ENCODE results near the gene ZBP1.

Gene ZBP1

GRCh38 chr20:57584768-57585461 lies 35.3 kb downstream of the ZBP1 start:
- no peak overlapping the region for H3K27ac ChIP-seq (ENCODE audit: insufficient read depth, low read depth, low read length, poor library complexity, severe bottlenecking)
- no peaks in the 10 kb centered on the region for H3K36me3 ChIP-seq (ENCODE audit: control insufficient read depth, insufficient read depth, low read length)
- no peak overlapping the region for H3K4me3 ChIP-seq (ENCODE audit: insufficient read depth, low read depth, low read length)
- H3K27me3 ChIP-seq (ENCODE audit: control insufficient read depth, insufficient read depth, low read length, poor library complexity, severe bottlenecking): no peaks in the 10 kb centered on the region
- WGBS, 2 experiments: 94% methylated on average over 8 of the region's 8 CpGs
- no peaks in the 10 kb centered on the region for H3K9me3 ChIP-seq (ENCODE audit: control insufficient read depth, low read length)
- peaks cover 15% of the 10 kb centered on the region for H3K4me1 ChIP-seq (ENCODE audit: control insufficient read depth, insufficient read depth, low read length)

- H3K27ac ChIP-seq (ENCODE audit: insufficient read depth, low read depth, low read length, poor library complexity, severe bottlenecking): no peak overlapping the region
- H3K4me1 ChIP-seq (ENCODE audit: control insufficient read depth, insufficient read depth, low read length): peaks cover 8% of the 10 kb centered on the region
- H3K27me3 ChIP-seq (ENCODE audit: control insufficient read depth, insufficient read depth, low read length, poor library complexity, severe bottlenecking): no peaks in the 10 kb centered on the region
- H3K9me3 ChIP-seq (ENCODE audit: control insufficient read depth, low read length): no peaks in the 10 kb centered on the region
- no peaks in the 10 kb centered on the region for H3K36me3 ChIP-seq (ENCODE audit: control insufficient read depth, insufficient read depth, low read length)
- 90 to 92% methylated on average over 18 of the region's 18 CpGs for WGBS, 2 experiments
- no peak overlapping the region for H3K4me3 ChIP-seq (ENCODE audit: insufficient read depth, low read depth, low read length)
These were observed 36.7 kb downstream of the ZBP1 start for GRCh38 chr20:57583289-57584257.

DNA sequence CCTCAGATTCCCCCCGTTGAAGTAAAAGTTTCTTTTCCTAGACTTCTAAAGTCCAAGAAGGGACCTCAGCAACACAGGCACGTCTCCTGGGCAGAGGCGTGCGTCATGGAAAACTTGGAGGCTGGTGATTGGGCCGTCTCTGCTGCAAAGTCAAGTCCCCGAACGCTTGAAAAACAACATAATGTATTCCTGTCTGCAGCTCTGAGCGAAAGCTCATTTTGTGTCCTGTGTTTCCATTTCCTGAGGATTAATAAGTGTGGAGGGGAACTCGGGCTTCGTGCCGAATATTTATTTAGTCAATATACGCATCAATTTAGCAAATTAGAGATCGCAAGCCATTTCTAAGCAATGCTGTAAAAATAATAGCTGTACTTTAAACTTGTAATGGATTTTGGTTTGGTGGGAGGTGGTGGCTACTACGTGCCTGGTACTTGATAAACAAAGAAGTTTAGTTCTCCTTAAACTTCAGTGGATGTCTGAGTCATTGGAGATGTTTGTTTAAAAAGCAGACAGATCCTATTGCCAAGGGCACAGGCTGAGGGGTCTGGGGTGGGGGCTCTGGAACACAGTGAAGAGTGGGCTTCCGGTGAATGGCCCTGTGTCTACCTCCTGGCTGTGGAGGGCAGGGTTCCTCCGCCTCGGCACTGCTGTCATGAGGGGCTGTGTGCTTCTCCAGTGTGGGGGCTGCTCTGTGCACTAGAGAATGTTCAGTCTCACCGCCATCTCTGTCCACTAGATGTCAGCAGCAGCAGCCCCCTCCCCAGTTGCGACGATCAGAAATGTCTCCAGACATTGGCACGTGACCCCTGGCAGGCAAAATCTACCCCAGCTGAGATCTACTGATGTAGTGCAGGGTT lies 37.6 kb downstream of the ZBP1 start:
- 70% methylated on average over 21 of the region's 21 CpGs for WGBS, 2 experiments
- no peaks in the 10 kb centered on the region for H3K9me3 ChIP-seq (ENCODE audit: control insufficient read depth, low read length)
- H3K27ac ChIP-seq (ENCODE audit: insufficient read depth, low read depth, low read length, poor library complexity, severe bottlenecking): no peak overlapping the region
- no peak overlapping the region for H3K4me3 ChIP-seq (ENCODE audit: insufficient read depth, low read depth, low read length)
- peaks cover 8% of the 10 kb centered on the region for H3K4me1 ChIP-seq (ENCODE audit: control insufficient read depth, insufficient read depth, low read length)
- H3K36me3 ChIP-seq (ENCODE audit: control insufficient read depth, insufficient read depth, low read length): no peaks in the 10 kb centered on the region
- H3K27me3 ChIP-seq (ENCODE audit: control insufficient read depth, insufficient read depth, low read length, poor library complexity, severe bottlenecking): no peaks in the 10 kb centered on the region

GRCh38 chr20:57582029-57582378 lies 38.2 kb downstream of the ZBP1 start:
- WGBS, 2 experiments: 93 to 96% methylated on average over 5 of the region's 5 CpGs
- Histone ChIP-seq H3K27me3 (ENCODE audit: control insufficient read depth, insufficient read depth, low read length, poor library complexity, severe bottlenecking) (no peaks in the 10 kb centered on the region), H3K4me1 (ENCODE audit: control insufficient read depth, insufficient read depth, low read length) (peaks cover 8% of the 10 kb centered on the region), H3K36me3 (ENCODE audit: control insufficient read depth, insufficient read depth, low read length) (no peaks in the 10 kb centered on the region), H3K4me3 (ENCODE audit: insufficient read depth, low read depth, low read length) (no peak overlapping the region), H3K27ac (ENCODE audit: insufficient read depth, low read depth, low read length, poor library complexity, severe bottlenecking) (no peak overlapping the region), H3K9me3 (ENCODE audit: control insufficient read depth, low read length) (no peaks in the 10 kb centered on the region)

DNA sequence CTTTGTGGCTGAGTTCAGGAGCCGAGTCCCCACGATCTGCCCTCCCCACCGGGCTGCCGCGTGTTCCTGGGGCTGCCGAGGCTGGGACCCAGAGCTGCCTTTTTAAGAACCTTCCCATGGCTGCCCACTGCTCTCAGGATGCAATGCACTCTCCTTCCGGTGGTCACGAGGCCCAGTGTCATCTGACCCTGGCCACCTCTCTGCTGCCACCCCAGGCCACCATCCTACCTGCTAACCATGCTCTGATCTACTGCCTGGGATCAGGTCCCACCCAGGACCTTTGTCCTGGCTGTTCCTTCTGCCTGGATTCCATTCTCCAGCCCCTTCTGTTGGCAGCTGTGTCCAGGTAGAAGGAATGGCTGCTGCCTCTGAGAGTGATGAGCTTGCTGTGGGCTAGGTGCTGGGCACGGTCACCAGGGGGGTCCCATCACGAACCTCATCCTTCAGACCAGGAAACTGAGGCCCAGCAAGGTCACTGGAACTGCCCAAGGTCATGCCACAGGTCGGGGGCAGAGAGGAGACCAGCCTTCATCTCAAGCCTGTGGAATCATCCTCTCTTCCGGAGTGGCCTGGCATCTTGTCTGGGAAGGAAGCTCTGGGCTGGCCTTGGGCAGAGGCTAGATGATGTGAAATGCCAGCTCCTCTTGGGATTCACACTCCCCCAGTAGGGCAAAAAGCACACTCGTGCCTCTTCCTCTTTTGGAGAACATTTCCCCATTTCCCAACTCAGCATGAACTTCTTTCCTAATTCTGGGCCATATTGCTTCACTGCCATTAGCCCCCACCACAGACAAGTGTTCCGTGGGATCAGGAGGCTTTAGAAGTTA lies 38.8 kb downstream of the ZBP1 start:
- no peak overlapping the region for H3K27ac ChIP-seq (ENCODE audit: insufficient read depth, low read depth, low read length, poor library complexity, severe bottlenecking)
- 91 to 92% methylated on average over 14 of the region's 14 CpGs for WGBS, 2 experiments

GRCh38 chr20:57580478-57581201 lies 39.6 kb downstream of the ZBP1 start:
- Histone ChIP-seq H3K27ac (ENCODE audit: insufficient read depth, low read depth, low read length, poor library complexity, severe bottlenecking) (no peak overlapping the region), H3K36me3 (ENCODE audit: control insufficient read depth, insufficient read depth, low read length) (no peaks in the 10 kb centered on the region), H3K9me3 (ENCODE audit: control insufficient read depth, low read length) (no peaks in the 10 kb centered on the region), H3K4me1 (ENCODE audit: control insufficient read depth, insufficient read depth, low read length) (peaks cover 12% of the 10 kb centered on the region), H3K27me3 (ENCODE audit: control insufficient read depth, insufficient read depth, low read length, poor library complexity, severe bottlenecking) (no peaks in the 10 kb centered on the region), H3K4me3 (ENCODE audit: insufficient read depth, low read depth, low read length) (no peak overlapping the region)
- WGBS, 2 experiments: 94 to 95% methylated on average over 13 of the region's 13 CpGs

More for the DNA sequence above, 38.8 kb downstream of the ZBP1 start:
- H3K27me3 ChIP-seq (ENCODE audit: control insufficient read depth, insufficient read depth, low read length, poor library complexity, severe bottlenecking): no peaks in the 10 kb centered on the region
- no peaks in the 10 kb centered on the region for H3K36me3 ChIP-seq (ENCODE audit: control insufficient read depth, insufficient read depth, low read length)
- H3K4me3 ChIP-seq (ENCODE audit: insufficient read depth, low read depth, low read length): no peak overlapping the region
- H3K9me3 ChIP-seq (ENCODE audit: control insufficient read depth, low read length): no peaks in the 10 kb centered on the region
- H3K4me1 ChIP-seq (ENCODE audit: control insufficient read depth, insufficient read depth, low read length): peaks cover 13% of the 10 kb centered on the region

- 84 to 88% methylated on average over 21 of the region's 21 CpGs for WGBS, 2 experiments
- Histone ChIP-seq H3K27me3 (ENCODE audit: control insufficient read depth, insufficient read depth, low read length, poor library complexity, severe bottlenecking) (no peaks in the 10 kb centered on the region), H3K9me3 (ENCODE audit: control insufficient read depth, low read length) (no peaks in the 10 kb centered on the region), H3K4me1 (ENCODE audit: control insufficient read depth, insufficient read depth, low read length) (peaks cover 12% of the 10 kb centered on the region), H3K4me3 (ENCODE audit: insufficient read depth, low read depth, low read length) (no peak overlapping the region), H3K36me3 (ENCODE audit: control insufficient read depth, insufficient read depth, low read length) (no peaks in the 10 kb centered on the region), H3K27ac (ENCODE audit: insufficient read depth, low read depth, low read length, poor library complexity, severe bottlenecking) (no peak overlapping the region)
These were observed 40.3 kb downstream of the ZBP1 start for GRCh38 chr20:57579898-57580447.

DNA sequence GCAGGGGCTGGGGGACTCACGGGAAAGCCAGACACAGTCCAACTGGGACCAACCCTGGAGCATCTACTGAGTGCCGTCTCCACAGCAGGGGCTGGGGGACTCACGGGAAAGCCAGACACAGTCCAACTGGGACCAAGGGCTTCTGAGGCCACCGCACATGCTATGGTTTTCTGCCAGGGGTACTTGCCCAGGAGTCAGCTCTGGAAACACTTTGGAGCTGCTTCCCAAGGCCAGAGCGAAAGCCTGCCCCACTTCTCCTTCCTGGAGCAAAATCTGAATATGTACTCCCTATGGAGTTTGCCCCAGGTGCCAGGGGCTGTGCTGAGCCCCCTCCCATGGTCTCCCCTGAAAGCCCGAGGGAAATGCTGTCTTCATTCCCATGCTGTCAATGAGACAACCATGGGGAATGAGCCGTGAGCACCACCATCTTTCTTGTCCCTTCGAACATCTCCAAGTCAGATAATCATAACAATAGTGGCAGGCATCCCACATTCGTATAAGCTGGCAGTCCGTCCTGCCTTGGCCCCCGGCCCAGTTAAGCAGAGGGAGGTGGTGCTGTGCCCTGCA lies 40.8 kb downstream of the ZBP1 start:
- WGBS, 2 experiments: 85% methylated on average over 11 of the region's 11 CpGs
- H3K36me3 ChIP-seq (ENCODE audit: control insufficient read depth, insufficient read depth, low read length): no peaks in the 10 kb centered on the region
- peaks cover 12% of the 10 kb centered on the region for H3K4me1 ChIP-seq (ENCODE audit: control insufficient read depth, insufficient read depth, low read length)
- H3K9me3 ChIP-seq (ENCODE audit: control insufficient read depth, low read length): no peaks in the 10 kb centered on the region
- H3K4me3 ChIP-seq (ENCODE audit: insufficient read depth, low read depth, low read length): no peak overlapping the region
- no peak overlapping the region for H3K27ac ChIP-seq (ENCODE audit: insufficient read depth, low read depth, low read length, poor library complexity, severe bottlenecking)
- H3K27me3 ChIP-seq (ENCODE audit: control insufficient read depth, insufficient read depth, low read length, poor library complexity, severe bottlenecking): no peaks in the 10 kb centered on the region
